ENCODE data around the gene SCAF1. TPM values are rescaled to one million over a fixed set of nuclear protein-coding genes. Genes with fewer than 3 reads are reported as not detected.

Gene SCAF1
- polyA plus RNA-seq, 1 donor = 28.7 TPM

GRCh38 chr19:49663224-49663623, 21.2 kb downstream of the SCAF1 start:
- no peak for DNase-seq

GRCh38 chr19:49664171-49665035, 22.4 kb downstream of the SCAF1 start:
- peak; percentile 79 for DNase-seq

GRCh38 chr19:49665036-49665350, 23.0 kb downstream of the SCAF1 start:
- no peak for DNase-seq

- DNase-seq = peak; percentile 96
Observed at GRCh38 chr19:49665351-49666119, 23.5 kb downstream of the SCAF1 start, which contains the start of the genes BCL2L12 and IRF3. TSS of gene BCL2L12 (plus strand) at chr19:49665933. CDS start at chr19:49666693, 760 bp downstream. TSS of gene IRF3 (minus strand) at chr19:49665857. CDS start at chr19:49664838, 1,019 bp downstream.

GRCh38 chr19:49666120-49666444, 24.1 kb downstream of the SCAF1 start:
- DNase-seq = no peak

- DNase-seq = no peak
Observed at GRCh38 chr19:49667473-49667872, 25.5 kb downstream of the SCAF1 start.

GRCh38 chr19:49669516-49669915, 27.5 kb downstream of the SCAF1 start:
- no peak for DNase-seq

GRCh38 chr19:49672131-49672919, 30.3 kb downstream of the SCAF1 start:
- peak; percentile 75 for DNase-seq

- DNase-seq = peak; percentile 92
Observed at GRCh38 chr19:49676136-49676783, 34.3 kb downstream of the SCAF1 start.

- DNase-seq = peak; percentile 100
Observed at GRCh38 chr19:49676784-49677230, 34.8 kb downstream of the SCAF1 start.

GRCh38 chr19:49677231-49677900, 35.4 kb downstream of the SCAF1 start, which contains the start of gene PRMT1:
TSS of gene PRMT1 (plus strand) at chr19:49677271. CDS start at chr19:49677281, 10 bp downstream.
- DNase-seq = no peak

GRCh38 chr19:49677901-49678674, 36.1 kb downstream of the SCAF1 start:
- DNase-seq = peak; percentile 90

GRCh38 chr19:49678985-49679770, 37.2 kb downstream of the SCAF1 start:
- DNase-seq = no peak

- DNase-seq = no peak
Observed at GRCh38 chr19:49679771-49680413, 37.9 kb downstream of the SCAF1 start.

- peak; percentile 92 for DNase-seq
Observed at GRCh38 chr19:49680421-49681351, 38.7 kb downstream of the SCAF1 start.

GRCh38 chr19:49681830-49682229, 39.8 kb downstream of the SCAF1 start:
- DNase-seq = no peak

GRCh38 chr19:49682274-49682673, 40.3 kb downstream of the SCAF1 start:
- no peak for DNase-seq

- no peak for DNase-seq
Observed at GRCh38 chr19:49683814-49684250, 41.8 kb downstream of the SCAF1 start.

Measured in left kidney (tissue), 2 donors.